Skeletal muscle tissue (tissue), 4 donors: ENCODE results near the gene LEF1. TPM values are rescaled to one million over a fixed set of nuclear protein-coding genes. Genes with fewer than 3 reads are reported as not detected.

Experiments
- H3K27ac ChIP-seq: one replicate; pipeline ENCODE4 v1.7.0; 2013; ENCODE audit warnings: mild to moderate bottlenecking, low read depth, low read length, inconsistent platforms
- H3K27me3 ChIP-seq, 3 donors: one replicate each; pipeline ENCODE4 v1.7.0; 2013; ENCODE audit warnings: low read length in 3 of 3; ENCODE audit not compliant: control insufficient read depth in 3 of 3, insufficient read depth in 3 of 3
- H3K36me3 ChIP-seq, 3 donors: one replicate each; pipeline ENCODE4 v1.7.0; 2013; ENCODE audit warnings: low read length in 3 of 3; ENCODE audit not compliant: control insufficient read depth in 3 of 3, insufficient read depth in 3 of 3
- H3K4me1 ChIP-seq, 3 donors: one replicate each; pipeline ENCODE4 v1.7.0; 2013; ENCODE audit warnings: low read length in 3 of 3, mild to moderate bottlenecking in 3 of 3; ENCODE audit not compliant: control insufficient read depth in 3 of 3, insufficient read depth in 3 of 3
- H3K4me3 ChIP-seq, 3 donors: one replicate each; pipeline ENCODE4 v1.7.0; 2013; ENCODE audit warnings: low read length in 3 of 3
- H3K9ac ChIP-seq, 3 donors: one replicate each; pipeline ENCODE4 v1.7.0; 2013; ENCODE audit warnings: low read length in 3 of 3, mild to moderate bottlenecking in 3 of 3, moderate library complexity in 2 of 3, low read depth in 1 of 3
- H3K9me3 ChIP-seq, 3 donors: one replicate each; pipeline ENCODE4 v1.7.0; 2013; ENCODE audit warnings: low read length in 3 of 3; ENCODE audit not compliant: control insufficient read depth in 3 of 3
- total RNA-seq: library from RNA; depleted of rRNA; stranded (reverse); fragments of >200 nt; gene quantifications from one replicate; pipeline ENCODE4 v1.2.3, GENCODE V29; 2014
- donor health status: Osteomylitis.

LEF1 gene
- total RNA-seq, 1 donor from 2014 or later: 4.7 TPM

- no peaks in the 10 kb centered on the region for H3K36me3 ChIP-seq
- no peaks in the 10 kb centered on the region for H3K4me1 ChIP-seq
- peaks cover 0 to 11% (median 3%) of the 10 kb centered on the region in 3 donors for H3K27me3 ChIP-seq
- no peaks in the 10 kb centered on the region for H3K9me3 ChIP-seq
- H3K9ac ChIP-seq: no peak overlapping the region
- no peak overlapping the region for H3K27ac ChIP-seq
- H3K4me3 ChIP-seq: no peak overlapping the region
These were observed 11.8 kb upstream of the LEF1 start for GRCh38 chr4:108180513-108180912.

GRCh38 chr4:108175966-108176365, 7.2 kb upstream of the LEF1 start:
- Histone ChIP-seq H3K27ac (no peak overlapping the region), H3K4me3 (no peak overlapping the region), H3K27me3 (peaks cover 28 to 48% (median 40%) of the 10 kb centered on the region in 3 donors), H3K4me1 (peaks cover 4 to 13% (median 5%) of the 10 kb centered on the region in 3 donors), H3K36me3 (no peaks in the 10 kb centered on the region), H3K9me3 (no peaks in the 10 kb centered on the region), H3K9ac (no peak overlapping the region)

GRCh38 chr4:108174856-108175255, 6.1 kb upstream of the LEF1 start:
- Histone ChIP-seq H3K27me3 (peaks cover 39 to 59% (median 51%) of the 10 kb centered on the region in 3 donors), H3K4me3 (no peak overlapping the region), H3K36me3 (no peaks in the 10 kb centered on the region), H3K4me1 (peaks cover 4 to 13% (median 5%) of the 10 kb centered on the region in 3 donors), H3K27ac (no peak overlapping the region), H3K9me3 (no peaks in the 10 kb centered on the region), H3K9ac (no peak overlapping the region)

- H3K27ac ChIP-seq: no peak overlapping the region
- H3K36me3 ChIP-seq: no peaks in the 10 kb centered on the region
- peak overlapping the region; percentile 70 to 77 (median 71) for H3K4me3 ChIP-seq
- peaks cover 11 to 20% (median 12%) of the 10 kb centered on the region in 3 donors for H3K4me1 ChIP-seq
- no peaks in the 10 kb centered on the region for H3K9me3 ChIP-seq
- peak overlapping the region in 2 of 3 donors; percentile 0 to 63 for H3K9ac ChIP-seq
- peaks cover 51 to 71% (median 63%) of the 10 kb centered on the region in 3 donors for H3K27me3 ChIP-seq
These were observed 4.9 kb upstream of the LEF1 start for GRCh38 chr4:108173599-108174057.

GRCh38 chr4:108172753-108173598, 4.2 kb upstream of the LEF1 start:
- Histone ChIP-seq H3K4me1 (peaks cover 17 to 27% (median 18%) of the 10 kb centered on the region in 3 donors), H3K4me3 (peak overlapping the region; percentile 70 to 77 (median 71)), H3K36me3 (no peaks in the 10 kb centered on the region), H3K27ac (no peak overlapping the region), H3K27me3 (peaks cover 56 to 76% (median 69%) of the 10 kb centered on the region in 3 donors), H3K9me3 (no peaks in the 10 kb centered on the region), H3K9ac (peak overlapping the region; percentile 25 to 72 (median 63))

- Histone ChIP-seq H3K9ac (no peak overlapping the region), H3K36me3 (no peaks in the 10 kb centered on the region), H3K9me3 (no peaks in the 10 kb centered on the region), H3K27me3 (peaks cover 60 to 76% (median 74%) of the 10 kb centered on the region in 3 donors), H3K4me1 (peaks cover 18 to 31% (median 22%) of the 10 kb centered on the region in 3 donors), H3K4me3 (peak overlapping the region in 2 of 3 donors; percentile 71 to 77), H3K27ac (no peak overlapping the region)
These were observed 3.6 kb upstream of the LEF1 start for GRCh38 chr4:108172231-108172752.

- Histone ChIP-seq H3K4me3 (no peak overlapping the region), H3K27ac (no peak overlapping the region), H3K9ac (no peak overlapping the region), H3K9me3 (no peaks in the 10 kb centered on the region), H3K27me3 (peaks cover 66 to 82% (median 81%) of the 10 kb centered on the region in 3 donors), H3K4me1 (peaks cover 25 to 38% (median 28%) of the 10 kb centered on the region in 3 donors), H3K36me3 (no peaks in the 10 kb centered on the region)
These were observed 2.9 kb upstream of the LEF1 start for GRCh38 chr4:108171339-108172230.

GRCh38 chr4:108170631-108171338, 2.1 kb upstream of the LEF1 start:
- Histone ChIP-seq H3K9me3 (no peaks in the 10 kb centered on the region), H3K4me3 (no peak overlapping the region), H3K36me3 (no peaks in the 10 kb centered on the region), H3K9ac (no peak overlapping the region), H3K27me3 (peaks cover 70 to 88% (median 85%) of the 10 kb centered on the region in 3 donors), H3K27ac (no peak overlapping the region), H3K4me1 (peaks cover 29 to 42% (median 31%) of the 10 kb centered on the region in 3 donors)

- H3K4me3 ChIP-seq: no peak overlapping the region
- H3K4me1 ChIP-seq: peaks cover 29 to 42% (median 31%) of the 10 kb centered on the region in 3 donors
- H3K9ac ChIP-seq: no peak overlapping the region
- no peak overlapping the region for H3K27ac ChIP-seq
- H3K27me3 ChIP-seq: peaks cover 77 to 94% (median 91%) of the 10 kb centered on the region in 3 donors
- no peaks in the 10 kb centered on the region for H3K36me3 ChIP-seq
- no peaks in the 10 kb centered on the region for H3K9me3 ChIP-seq
These were observed 932 bp upstream of the LEF1 start for GRCh38 chr4:108169664-108170063.
